GM19351 (cell line): ENCODE results near the gene FYTTD1.
"Not testable (repeated sequence)": the region's sequence is repeated elsewhere in the genome, so short reads cannot be mapped to it uniquely, and the experiment has no call there.

Experiments
- ATAC-seq: cut with Tn5 transposase; IDR thresholded peaks from one replicate; pipeline ENCODE4 v1.9.1; 2021; ENCODE audit warnings: mild to moderate bottlenecking, moderate library complexity; ENCODE audit not compliant: unreplicated experiment

The FYTTD1 gene, protein sequence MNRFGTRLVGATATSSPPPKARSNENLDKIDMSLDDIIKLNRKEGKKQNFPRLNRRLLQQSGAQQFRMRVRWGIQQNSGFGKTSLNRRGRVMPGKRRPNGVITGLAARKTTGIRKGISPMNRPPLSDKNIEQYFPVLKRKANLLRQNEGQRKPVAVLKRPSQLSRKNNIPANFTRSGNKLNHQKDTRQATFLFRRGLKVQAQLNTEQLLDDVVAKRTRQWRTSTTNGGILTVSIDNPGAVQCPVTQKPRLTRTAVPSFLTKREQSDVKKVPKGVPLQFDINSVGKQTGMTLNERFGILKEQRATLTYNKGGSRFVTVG

DNA sequence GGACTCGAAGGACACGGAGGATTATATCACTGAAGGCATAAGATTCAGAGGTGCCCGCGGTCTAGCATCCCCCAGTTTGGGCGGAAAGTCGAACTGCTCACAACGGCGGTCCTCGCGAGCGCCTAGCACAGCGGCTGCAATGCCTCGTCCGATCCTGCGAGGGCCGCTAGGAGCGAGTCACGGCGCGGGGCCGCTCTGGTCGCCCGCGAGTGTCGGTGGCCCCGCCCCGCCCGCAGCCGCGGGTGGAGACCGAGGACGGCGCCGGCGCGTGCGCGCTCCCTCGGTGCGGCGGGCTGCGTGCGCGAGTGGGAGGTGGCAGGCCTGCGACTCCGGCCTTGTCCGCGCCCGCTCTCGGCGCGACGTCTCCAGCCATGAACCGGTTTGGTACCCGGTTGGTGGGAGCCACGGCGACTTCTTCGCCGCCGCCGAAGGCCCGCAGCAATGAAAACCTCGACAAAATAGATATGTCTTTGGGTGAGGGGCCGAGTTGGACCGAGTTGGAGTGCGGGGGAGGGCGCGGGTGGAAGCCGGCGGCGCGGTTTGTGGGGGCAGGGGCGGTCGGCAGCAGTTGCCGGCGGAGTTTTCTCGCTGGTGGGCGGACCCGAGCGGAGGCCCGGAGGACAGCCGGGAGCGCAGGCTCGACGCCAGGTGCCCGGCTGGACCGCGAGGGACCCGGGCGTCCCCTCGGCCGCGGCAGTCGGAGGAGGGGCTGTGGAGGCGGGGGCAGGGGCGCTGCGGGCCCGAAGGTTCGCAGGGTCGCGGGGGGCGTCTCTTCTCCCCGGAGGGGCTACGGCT, at the start of gene FYTTD1:
TSS of gene FYTTD1 (plus strand) at position 283 of the 795 bp plus-strand sequence. CDS start at position 372, 89 bp downstream.
- peak; percentile 73 for ATAC-seq

DNA sequence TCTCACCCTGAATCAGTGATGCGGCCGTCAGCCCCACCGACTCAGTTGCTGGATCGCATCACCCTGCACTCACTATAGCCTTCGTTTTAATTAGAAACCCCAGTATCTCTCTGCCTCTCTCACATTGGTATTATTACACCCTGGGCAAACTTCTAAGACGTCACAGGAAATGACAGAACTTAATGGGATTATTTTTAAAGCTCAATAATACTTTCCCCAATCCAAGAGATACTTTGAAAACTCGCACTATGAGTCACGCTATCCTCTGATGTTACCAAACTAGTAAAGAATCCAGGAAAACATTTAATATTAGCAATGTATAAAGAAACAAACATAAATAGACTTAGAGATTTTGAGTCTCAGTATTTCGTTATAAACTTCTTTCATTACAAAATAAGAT, 49.6 kb upstream of the FYTTD1 start:
- ATAC-seq = no peak

DNA sequence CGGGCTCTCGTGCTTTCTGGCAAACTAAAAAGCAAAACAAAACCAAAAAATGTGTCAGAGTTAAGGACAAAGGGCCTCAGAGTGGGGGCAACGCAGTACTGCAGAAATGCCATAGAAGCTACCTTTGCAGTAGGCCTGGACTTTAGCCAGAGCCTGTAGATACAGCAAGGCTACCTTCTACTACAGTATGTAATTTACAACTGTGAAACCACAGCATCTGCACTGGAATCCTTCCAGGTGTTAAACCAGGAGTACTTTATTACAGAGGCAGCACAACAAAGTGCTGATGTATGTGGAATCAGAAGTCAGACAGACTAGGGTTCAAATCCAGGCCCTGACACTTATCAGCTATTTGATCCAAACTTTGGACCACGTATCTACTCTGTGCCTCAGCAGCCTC, 47.8 kb upstream of the FYTTD1 start:
- no peak for ATAC-seq

DNA sequence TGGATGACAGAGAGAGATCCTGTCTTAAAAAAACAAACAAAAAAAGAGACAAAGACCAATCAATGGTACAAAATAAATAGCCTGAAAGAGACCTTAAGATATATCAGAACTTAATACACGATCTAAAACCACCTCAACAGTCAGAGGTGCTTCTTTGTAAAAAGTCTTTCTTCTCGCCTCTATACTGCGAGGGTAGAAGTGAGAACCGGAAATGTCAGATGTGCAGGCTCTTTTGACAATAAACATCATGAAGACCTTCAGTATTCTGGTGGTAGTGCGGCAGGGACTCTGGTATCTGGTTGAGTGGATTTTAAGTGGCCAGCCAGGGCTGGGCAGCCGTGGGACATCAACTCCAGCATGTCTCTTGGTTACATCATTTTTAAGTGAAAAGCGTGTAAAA, 43.0 kb upstream of the FYTTD1 start:
- ATAC-seq = no peak

DNA sequence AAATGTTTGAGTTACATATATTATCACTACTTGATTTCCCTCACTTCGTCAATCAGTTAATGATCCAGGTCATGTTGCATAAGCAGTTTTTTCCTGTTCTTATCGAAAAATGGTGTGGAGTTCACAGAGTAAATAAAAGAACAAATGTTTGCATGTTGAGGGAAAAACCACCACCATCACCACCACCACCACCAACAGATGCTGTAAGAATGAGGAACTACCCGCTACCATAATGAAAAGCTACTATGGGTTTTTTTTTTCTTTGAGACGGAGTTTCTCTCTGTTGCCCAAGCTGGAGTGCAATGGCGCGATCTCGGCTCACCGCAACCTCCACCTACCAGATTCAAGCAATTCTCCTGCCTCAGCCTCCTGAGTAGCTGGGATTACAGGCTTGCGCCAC, 40.5 kb upstream of the FYTTD1 start:
- no peak for ATAC-seq

DNA sequence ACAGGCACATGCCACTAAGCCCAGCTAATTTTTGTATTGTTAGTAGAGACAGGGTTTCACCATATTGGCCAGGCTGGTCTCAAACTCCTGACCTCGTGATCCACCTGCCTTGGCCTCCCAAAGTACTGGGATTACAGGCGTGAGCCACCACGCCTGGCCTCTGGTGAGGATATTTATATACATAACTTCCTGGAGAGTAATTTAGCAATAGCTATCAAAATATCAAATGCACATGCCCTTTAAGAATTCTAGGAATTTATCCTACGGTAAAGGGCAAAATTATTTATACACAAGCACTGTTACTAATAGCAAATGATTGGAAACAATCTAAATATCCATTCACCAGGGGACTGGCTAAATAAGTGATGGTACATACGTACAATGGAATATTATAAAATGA, 38.7 kb upstream of the FYTTD1 start:
- not testable (repeated sequence) for ATAC-seq

DNA sequence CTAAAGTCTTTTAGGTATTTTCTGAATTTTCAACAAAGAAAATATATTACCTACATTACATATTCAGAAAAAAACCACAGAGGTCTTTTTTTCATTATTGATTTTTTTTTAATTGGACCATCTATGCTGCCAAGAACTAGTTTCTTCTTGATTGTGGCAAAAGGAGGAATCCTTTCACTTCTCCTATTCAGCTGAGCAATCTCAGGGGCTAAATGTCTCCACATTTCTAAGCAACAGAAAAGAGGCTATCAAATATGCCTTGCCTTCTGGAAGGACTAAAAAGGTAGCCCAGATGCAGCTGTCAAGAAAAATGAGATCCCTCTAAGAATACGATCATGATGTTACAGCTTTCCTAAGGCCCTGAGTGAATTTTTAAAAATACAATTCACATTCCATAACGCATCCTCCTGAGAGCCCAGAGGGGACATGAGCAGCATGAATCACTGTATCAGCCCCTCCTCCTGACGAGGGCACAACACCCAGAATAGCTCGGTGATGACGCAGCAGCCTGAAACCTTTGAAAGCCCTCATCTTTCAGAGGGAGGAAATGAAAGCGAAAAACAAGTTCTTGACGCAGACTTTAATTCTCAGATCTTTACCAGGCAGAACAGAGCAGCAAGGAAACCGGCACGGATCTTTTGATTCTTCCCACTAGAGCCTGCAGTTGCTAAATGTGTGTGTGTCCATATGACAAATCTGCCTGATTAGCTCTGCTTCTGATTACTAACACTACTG, 37.5 kb upstream of the FYTTD1 start:
- ATAC-seq = peak; percentile 90

DNA sequence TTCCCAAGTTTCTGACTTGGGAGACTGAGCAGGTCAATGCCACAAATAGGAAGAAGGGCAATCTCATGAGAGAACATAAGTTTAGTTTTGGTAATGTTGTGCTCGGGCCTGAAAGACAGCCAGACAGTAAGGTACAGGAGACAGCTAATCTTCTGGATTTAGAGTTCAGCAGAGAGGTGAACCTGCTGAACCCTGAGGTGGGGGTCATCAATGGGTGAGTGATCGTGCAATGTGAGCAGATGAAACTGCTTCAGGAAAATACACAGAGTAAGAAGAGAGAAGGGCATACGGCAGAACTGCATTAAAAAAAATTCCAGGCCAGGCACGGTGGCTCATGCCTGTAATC, 36.2 kb upstream of the FYTTD1 start:
- no peak for ATAC-seq

DNA sequence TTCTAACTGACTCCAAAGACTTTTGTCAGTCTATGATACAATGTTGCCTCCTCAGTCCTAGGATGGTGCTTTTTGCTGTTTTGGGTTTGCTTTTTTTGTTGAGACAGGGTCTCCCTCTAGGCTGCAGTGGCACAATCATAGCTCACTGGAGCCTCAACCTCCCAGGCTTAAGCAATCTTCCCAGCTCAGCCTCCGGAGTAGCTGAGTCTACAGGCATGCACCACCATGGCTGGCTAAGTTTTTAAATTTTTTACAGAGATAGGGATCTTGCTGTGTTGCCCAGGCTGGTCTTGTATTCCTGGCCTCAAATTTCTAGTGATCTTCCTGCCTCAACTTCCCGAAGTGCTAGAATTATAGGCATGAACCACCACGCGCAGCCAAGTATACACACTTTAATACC, 35.4 kb upstream of the FYTTD1 start:
- no peak for ATAC-seq

DNA sequence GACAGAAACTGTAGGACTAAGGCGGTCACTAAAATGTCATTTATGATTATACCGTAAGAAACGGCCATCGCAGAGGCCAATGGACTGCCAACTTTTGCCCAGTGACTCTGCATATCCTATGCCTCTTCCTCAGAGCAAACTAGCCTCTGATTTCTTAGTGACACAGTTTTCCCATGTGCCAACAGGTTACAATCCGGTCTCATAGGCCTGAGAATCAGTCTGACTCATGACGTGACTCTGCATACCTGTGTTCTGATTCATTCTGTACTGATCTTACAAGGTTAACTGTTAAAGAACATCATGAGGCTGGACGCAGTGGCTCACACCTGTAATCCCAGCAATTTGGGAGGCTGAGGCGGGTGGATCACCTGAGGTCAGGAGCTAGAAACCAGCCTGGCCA, 30.8 kb upstream of the FYTTD1 start:
- ATAC-seq = no peak

DNA sequence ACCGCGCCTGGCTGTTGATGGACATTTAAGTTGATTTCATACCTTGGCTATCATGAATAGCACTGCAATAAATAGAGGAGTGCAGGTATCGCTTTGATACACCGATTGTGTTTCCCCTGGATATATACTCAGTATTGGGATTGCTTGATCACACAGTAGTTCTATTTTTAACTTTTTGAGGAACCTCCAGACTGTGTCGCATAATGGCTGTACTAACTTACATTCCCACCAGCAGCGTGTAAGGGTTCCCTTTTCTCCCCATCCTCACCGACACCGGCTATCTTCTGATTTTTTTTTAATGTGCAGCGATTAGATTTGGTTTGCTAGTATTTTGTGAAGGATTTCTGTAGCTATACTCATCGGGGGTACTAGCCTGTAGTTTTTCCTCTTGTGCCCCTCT, 29.0 kb upstream of the FYTTD1 start:
- ATAC-seq = no peak

DNA sequence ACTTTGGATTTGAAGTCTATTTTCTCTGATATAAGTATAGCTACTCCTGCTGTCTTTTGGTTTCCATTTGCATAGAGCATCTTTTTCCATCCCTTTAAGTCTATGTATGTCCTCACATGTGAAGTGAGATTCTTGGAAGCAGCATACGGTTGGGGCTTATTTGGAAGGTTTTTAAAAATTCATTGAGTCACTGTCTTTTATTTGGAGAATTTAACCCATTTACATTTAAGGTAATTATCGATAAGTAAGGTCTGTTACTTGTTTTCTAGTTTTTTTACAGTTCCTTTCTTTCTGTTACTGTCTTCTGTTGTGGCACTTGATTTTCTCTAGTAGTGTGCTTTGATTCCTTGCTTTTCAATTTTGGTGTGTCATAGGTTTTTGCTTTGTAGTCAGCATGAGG, 26.9 kb upstream of the FYTTD1 start:
- no peak for ATAC-seq

DNA sequence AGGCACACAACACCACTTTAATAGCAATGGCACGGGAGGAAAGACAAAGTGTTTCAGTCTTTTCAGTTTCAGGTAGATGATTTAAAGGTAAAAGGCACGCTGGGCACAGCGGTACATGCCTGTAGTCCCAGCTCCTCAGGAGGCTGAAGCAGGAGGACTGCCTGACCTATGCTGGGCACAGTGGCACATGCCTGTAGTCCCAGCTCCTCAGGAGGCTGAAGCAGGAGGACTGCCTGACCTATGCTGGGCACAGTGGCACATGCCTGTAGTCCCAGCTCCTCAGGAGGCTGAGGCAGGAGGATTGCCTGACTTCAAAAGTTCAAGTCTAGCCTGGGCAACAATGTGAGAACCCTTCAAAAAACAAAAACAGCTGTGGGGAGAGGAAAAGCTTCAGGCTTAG, 21.8 kb upstream of the FYTTD1 start:
- ATAC-seq = not testable (repeated sequence)

DNA sequence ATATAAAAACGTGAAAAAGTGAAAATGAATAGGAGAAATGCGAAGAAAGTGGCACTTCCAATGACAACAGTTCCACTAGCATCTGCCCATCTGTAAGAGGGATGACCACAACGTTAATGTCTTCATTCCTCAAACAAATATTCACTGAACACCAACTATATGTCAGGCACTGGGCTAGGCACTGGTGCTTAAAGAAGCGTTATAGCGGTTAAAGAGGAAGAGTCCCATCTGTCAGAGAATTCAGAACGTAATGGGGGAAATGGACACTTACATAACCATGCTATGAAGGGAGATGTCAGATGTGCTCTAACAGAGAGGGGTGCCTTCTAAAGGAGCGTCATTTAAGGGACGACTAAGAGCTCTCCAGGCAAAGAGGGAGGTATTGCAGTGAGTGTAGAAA, 21.2 kb upstream of the FYTTD1 start:
- no peak for ATAC-seq

DNA sequence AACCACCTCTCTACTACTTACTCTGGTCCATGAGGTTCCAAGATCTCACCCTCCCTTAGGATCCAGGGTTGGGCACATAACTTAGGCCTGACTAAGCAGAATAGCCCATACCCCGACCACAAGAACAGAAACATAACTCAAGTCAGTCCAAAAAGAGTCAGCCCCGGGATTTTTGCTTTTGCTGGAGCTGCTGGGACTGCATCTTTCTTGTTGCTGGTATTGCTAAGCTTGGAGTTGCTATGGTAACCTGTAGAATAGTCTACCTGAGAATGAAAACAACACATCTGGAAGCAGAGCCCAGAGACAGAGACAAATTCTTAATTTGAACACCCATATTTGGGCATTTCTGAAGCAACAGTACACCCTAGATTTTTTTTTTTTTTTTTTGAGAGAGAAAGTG, 19.5 kb upstream of the FYTTD1 start:
- no peak for ATAC-seq

DNA sequence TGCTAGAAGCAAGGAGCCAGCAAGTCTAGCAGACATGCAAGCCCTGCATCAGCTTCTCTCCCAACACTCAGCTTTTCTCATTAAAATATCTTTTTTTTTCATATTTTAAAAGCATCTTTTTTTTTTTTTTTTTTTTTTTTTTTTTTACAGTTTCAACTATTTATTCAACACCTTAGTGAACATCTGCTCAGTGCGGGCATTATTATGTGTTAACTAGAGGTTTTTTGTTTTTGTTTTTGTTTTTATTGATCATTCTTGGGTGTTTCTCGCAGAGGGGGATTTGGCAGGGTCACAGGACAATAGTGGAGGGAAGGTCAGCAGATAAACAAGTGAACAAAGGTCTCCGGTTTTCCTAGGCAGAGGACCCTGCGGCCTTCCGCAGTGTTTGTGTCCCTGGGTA, 18.9 kb upstream of the FYTTD1 start:
- ATAC-seq = not testable (repeated sequence)

DNA sequence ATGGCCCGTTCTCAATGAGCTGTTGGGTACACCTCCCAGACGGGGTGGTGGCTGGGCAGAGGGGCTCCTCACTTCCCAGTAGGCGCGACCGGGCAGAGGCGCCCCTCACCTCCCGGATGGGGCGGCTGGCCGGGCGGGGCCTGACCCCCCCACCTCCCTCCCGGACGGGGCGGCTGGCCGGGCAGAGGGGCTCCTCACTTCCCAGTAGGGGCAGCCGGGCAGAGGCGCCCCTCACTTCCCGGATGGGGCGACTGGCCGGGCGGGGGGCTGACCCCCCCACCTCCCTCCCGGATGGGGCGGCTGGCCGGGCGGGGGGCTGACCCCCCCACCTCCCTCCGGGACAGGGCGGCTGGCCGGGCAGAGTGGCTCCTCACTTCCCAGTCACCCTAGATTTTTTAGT, 18.2 kb upstream of the FYTTD1 start:
- not testable (repeated sequence) for ATAC-seq

DNA sequence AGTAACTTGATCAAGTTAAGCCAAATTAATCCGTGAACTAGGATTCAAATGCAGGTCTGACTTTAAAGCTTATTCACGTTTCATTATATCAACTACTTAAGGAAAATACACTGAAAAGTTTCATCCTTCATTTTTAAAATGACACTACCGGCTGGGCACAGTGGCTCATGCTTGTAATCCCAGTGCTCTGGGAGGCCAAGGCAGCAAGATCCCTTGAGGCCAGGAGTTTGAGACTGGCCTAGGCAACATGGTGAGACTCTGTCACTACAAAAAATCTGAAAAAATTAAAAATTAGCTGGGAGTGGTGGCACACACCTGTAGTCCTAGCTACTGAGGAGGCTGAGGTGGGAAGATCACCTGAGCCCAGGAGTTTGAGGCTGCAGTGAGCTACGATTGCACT, 16.6 kb upstream of the FYTTD1 start:
- no peak for ATAC-seq

DNA sequence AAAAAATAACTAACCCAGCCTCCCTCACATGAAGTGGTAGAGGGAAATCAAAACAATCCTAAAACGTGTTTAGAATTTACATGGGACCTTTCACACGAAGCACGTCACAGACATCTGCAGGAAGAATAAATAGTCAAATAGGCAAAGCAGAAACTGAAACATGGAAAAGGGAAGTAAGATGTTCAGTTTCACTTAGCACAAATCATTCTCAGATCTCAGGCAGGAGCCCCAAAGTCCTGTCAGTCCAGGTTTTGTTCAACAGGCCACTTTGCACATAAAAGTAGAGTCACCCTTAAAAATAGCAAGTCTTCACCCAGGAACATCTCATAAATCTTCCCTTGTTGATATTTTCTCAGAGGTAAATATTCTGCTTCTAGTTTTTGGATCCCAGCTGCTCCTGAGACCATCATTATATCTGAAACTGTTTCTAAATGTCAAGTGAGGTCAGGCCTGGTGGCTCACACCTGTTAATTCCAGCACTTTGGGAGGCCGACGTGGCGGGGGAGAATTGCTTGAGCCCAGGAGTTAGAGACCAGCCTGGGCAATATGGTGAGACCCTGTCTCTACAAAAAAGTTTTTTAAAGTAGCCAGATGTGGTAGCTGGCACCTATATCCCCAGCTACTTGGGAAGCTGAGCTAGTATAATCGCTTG, 14.9 kb upstream of the FYTTD1 start:
- ATAC-seq = peak; percentile 53

DNA sequence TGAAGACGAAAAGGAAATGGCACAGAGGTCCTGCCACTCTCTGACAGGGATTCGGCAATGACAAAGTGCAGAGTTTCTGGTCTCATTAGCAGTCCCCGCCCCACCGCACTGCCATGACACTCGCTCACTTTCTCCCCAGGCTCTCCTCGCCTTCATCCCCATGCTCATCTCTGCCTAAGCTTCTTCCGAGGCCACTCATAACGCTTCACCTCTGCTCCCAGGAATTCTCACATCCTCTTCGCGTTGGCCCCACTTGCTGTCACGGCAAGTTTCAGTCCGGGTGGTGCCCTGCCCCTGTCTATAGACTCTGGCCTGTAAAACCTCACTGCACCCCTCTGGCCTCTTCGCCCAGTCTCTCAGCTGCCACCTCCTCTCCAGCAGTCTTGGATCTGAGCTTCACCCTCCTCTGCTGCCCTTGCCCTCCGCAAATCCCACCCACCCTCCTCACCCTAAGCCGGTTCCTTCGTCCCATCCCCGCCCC, 13.6 kb upstream of the FYTTD1 start:
- peak; percentile 16 for ATAC-seq
